CD4-positive, alpha-beta T cell treated with Interferon gamma for 1 hour (primary cell): ENCODE results near the gene ELFN2.

ENCODE experiments used
- DNase-seq: peaks from one replicate; pipeline ENCODE4 v3.0.0-alpha.2; 2020

ELFN2 gene

DNA sequence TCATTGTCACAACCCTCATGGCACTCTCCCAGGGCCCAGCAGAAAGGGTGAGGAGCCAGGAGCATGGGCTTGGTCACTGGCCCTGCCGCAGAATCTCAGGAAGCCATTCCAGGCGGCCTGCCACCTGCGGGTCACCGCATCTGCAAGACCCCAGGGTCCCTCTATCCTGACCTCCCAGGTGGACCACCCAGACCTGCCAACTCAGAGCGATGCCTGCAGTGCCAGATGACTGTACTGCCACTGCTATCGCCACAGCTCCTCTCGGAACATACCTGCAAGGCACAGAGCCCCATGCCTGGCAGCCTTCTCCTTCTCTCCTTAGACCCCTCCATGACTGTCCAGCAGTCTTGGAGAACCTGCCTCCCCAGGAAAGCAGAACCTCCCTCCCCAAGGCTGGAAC is 26.4 kb upstream of the ELFN2 start:
- no peak for DNase-seq

- DNase-seq, result no peak
Measured at GRCh38 chr22:37451218-37451617, 23.9 kb upstream of the ELFN2 start.

GRCh38 chr22:37449331-37450001 is 22.2 kb upstream of the ELFN2 start:
- no peak for DNase-seq

DNA sequence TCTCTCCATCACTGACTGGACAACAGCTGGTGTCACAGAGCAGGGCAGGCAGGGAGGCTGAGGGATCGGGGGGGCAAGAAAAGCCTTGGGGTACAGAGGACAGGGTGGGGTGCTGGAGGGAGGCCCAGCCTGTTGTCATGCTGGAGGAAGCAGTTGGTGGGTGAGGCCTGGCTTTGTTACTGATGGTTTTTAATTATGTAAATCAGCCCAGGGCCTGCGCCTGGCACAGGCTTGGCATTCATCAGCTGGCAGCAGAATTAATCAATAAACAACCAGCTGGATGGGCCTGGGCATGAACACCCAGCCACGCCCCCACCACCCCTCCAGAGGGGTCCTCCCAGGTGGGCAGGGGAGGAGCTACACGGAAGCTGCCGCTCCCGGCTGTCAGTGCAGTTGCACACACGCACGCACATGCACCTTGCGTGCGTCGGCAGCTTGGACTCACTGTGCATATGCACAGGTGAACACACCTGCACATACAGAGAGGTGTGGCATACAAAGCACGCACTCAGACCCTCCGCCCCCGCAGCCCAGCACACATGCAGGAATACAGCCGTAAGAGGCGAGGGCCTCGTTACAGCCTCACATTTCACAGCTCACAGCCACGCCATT is 21.3 kb upstream of the ELFN2 start:
- no peak for DNase-seq

DNA sequence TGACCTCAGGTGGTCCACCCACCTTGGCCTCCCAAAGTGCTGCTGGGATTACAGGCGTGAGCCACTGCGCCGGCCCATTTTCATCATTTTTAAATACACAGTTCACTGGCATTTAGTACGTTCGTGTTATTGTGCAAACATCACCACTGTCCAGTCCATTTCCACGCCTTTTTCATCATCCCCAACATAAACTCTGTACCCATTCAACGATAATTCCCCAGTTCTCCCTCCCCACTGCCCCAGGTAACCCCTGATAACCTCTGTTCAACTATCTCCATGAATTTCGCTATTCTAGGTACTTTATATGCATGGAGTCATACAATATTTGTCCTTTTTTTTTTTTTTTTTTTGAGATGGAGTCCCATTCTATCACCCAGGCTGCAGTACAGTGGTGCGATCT is 18.2 kb upstream of the ELFN2 start:
- DNase-seq, result no peak

DNA sequence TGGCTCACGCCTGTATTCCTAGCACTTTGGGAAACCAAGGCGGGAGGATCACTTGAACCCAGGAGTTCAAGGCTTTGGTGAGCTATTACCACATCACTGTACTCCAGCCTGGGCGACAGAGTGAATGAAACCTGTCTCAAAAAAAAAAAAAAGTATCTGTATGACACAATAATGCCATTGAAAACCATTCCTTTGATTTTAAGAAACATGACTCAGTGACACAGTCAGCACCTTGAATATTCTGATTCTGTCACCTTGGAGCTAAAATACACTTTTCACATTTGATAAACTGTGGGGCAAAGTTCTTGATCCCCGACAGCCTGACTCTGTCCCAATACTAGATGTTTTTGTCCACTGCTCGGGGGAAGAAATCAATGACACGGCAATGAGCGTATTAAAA is 16.7 kb upstream of the ELFN2 start:
- DNase-seq, result no peak

- DNase-seq, result no peak
Measured at GRCh38 chr22:37443086-37443485, 15.8 kb upstream of the ELFN2 start.

DNA sequence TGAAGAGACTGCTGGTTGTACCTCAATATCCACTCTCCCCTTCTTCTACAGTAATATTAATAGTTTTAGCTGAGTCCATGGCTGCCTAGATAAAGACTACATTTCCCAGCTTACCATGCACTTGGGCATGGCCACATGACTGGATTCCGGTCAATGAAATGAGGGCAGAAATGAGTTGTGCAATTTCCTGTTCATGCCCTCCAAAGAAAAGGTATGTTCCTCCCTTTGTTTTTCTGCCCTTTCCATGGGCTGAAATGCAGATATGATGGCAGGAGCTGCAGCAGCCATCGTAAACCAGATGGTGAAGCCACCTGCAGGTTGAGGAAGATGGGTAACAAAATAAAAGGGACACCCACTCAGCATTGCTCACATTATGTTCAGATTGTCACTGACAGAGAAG is 15.3 kb upstream of the ELFN2 start:
- DNase-seq, result no peak

DNA sequence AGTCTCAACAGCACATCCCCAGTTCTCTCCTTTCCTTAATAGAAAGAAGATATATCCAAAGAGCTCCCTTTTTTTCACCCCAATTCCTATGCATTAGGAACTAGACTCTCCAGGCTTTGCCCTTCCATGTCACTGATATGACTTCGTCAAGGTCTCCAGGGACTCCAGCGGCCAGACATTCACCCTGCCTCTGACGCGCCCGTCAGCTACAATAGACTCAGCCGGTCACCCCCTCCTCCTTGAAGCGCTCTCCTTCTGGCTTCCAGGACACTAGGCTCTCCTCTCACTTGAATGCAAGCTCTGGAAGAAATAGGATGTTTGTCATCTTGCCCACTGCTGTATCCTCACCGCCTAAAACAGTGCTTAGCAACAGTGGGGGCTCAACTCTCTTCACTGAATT is 14.9 kb upstream of the ELFN2 start:
- no peak for DNase-seq

DNA sequence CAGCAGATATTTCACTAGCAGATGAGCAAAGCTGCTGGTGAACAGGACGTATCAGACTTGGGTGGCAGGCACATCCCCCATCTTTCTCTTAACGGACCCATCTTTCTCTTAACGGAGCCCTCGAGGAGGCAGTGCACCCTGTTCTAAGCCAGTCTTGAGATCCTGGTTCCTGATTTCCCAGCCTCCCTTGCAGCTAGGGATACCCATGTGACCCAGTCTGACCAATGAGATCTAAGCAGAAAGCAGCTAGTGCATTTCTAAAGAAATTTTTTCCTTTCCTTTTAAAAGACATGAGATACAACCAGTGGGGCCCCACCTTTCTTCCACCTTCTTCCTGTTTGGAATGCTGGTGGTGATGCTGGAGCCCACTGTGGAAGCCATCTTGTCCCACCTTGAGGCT is 13.6 kb upstream of the ELFN2 start:
- no peak for DNase-seq

GRCh38 chr22:37439347-37439746 is 12.1 kb upstream of the ELFN2 start:
- DNase-seq, result no peak

GRCh38 chr22:37435970-37436603 is 8.8 kb upstream of the ELFN2 start:
- DNase-seq, result no peak

- DNase-seq, result no peak
Measured at GRCh38 chr22:37433786-37434185, 6.5 kb upstream of the ELFN2 start.

DNA sequence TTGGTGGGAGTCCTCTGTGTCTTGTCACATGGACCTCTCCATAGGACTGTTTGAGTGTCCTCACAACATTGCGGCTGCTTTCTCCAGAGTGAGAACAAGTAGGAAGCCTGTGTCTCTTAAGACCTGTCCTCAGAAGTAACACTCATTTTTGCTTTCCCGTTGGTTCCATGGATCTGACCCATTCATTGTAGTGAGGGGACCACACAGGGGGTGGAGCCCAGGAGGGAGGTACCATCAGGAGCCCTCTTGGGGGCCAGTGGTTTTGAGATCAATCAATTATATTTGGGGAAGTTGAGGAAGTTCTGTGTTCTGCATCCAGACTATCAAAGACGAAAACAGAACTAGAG is 5.4 kb upstream of the ELFN2 start:
- DNase-seq, result no peak

DNA sequence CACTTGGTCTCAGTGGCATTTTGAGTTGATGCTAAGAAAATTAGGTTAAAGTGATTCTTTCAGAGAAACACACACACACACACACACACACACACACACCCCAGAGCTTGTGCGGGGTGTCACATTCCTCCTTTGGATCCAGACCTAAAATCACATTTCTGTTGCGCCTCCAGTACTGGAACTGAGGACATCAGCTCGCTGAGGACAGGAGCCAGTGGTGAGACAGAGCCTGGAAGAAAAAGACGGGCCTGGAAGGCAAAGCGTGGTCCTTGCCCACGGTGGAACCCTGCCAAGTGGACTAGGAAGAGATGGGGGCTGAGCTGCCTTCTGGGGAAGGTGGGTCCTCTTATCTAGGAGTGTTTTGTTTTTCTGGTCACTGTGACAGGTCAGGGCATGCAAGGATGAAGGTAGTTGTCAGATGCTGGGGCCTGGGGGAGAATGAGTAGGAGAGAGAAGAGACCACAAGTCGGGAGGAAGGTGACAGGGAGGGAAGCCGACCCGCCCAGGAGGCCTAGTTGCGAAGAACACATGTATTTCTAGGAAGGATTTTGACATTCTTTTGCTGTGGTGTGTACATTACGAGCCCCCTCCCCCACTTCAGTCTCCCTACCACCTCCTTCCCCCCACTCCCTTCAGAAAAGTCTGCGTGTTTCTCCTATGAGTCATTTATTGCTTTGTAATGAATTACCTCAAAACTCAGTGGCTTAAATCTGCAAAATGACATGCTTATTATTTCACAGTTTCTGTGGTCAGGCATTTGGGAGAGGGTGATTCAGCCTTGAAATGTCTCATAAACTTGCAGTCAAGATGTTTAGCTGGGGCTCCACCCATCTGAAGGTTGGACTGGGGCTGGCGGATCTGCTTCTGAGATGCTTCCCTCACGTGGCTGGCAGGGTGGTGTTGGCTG is 4.8 kb upstream of the ELFN2 start:
- no peak for DNase-seq

DNA sequence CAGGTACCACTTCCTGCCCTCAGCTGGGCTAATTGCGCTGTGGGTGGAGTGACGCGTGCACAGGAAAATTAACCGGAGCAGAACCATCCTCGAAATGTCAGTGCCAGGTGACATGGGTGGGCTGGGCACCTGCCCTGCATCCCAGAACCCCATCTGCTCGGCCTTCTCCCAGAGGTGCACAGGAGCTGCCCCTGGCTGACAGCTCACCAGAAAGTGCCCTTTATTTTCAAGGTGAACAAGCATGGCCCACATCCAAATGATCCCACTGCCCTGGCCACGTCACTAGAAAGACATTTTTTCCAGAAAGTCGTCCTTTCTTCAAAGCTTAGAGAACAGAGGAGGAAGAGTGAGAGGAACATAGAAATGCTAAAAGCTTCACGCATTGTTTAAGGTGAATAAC is 4.1 kb upstream of the ELFN2 start:
- DNase-seq, result no peak

GRCh38 chr22:37430941-37431340 is 3.7 kb upstream of the ELFN2 start:
- no peak for DNase-seq

GRCh38 chr22:37428649-37429586 is 1.6 kb upstream of the ELFN2 start:
- DNase-seq, result peak; percentile 55

- no peak for DNase-seq
Measured at GRCh38 chr22:37427711-37428635, 694 bp upstream of the ELFN2 start.

DNA sequence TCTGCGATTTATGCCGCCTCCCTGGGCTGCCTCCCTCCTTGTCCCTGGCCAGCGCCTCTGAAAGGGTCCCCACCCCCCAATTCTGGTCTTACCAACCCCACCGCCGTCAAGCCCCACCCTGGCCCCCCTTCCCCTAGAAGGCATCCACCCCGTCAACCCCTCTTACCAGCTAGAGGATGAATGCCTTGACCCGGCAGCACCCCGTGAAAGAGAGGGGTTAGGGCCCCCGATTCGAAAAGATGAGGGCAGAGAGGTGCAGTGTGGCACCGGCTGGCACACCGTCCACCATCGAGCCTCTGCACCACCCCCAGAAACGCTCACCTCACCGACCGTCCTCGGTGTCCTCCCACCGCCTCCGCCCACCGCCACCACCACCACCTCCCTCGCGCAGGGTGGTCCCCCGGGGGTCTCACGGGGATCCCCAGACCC is 559 bp downstream of the ELFN2 start:
- DNase-seq, result no peak
